Heart right ventricle (tissue), 16 donors: ENCODE results near the gene ZNF410. TPM values are rescaled to one million over a fixed set of nuclear protein-coding genes. Genes with fewer than 3 reads are reported as not detected.

Source experiments
- ATAC-seq, 8 donors: fragments of 200-7000 bp; cut with Tn5 transposase; one replicate each; pipeline ENCODE4 v1.9.1; 2020; ENCODE audit warnings: mild to moderate bottlenecking in 8 of 8, moderate library complexity in 8 of 8, moderate number of reproducible peaks in 1 of 8
- DNase-seq, 2 donors: peaks; one replicate each; pipeline ENCODE4 v3.0.0-alpha.2; 2020
- H3K27ac ChIP-seq, 10 donors: fragments of 200-600 bp; sonication (generic) in 2 of 10; one replicate each; pipeline versions ENCODE4 v1.5.0 to v1.8.0; 2020 to 2022; ENCODE audit warnings: mild to moderate bottlenecking in 3 of 10
- H3K27me3 ChIP-seq, 7 donors: fragments of 200-600 bp; one replicate each; pipeline ENCODE4 v1.8.0; 2021 to 2022; ENCODE audit warnings: mild to moderate bottlenecking in 2 of 7
- H3K36me3 ChIP-seq, 9 donors: fragments of 200-600 bp; sonication (generic) in 1 of 9; one replicate each; pipeline versions ENCODE4 v1.5.0 to v1.8.0; 2020 to 2022; ENCODE audit warnings: mild to moderate bottlenecking in 2 of 9
- H3K4me1 ChIP-seq, 9 donors: fragments of 200-600 bp; sonication (generic) in 1 of 9; one replicate each; pipeline versions ENCODE4 v1.5.0 to v1.8.0; 2020 to 2022; ENCODE audit warnings: mild to moderate bottlenecking in 4 of 9
- H3K4me3 ChIP-seq, 10 donors: fragments of 200-600 bp; sonication (generic) in 2 of 10; one replicate each; pipeline versions ENCODE4 v1.5.0 to v1.8.0; 2020 to 2022; ENCODE audit warnings: mild to moderate bottlenecking in 7 of 10, moderate library complexity in 2 of 10
- H3K9me3 ChIP-seq, 11 donors: fragments of 200-600 bp in 10 of 11; sonication (generic) in 2 of 11; one replicate each; pipeline versions ENCODE4 v1.5.0 to v1.8.0; 2013 to 2022; ENCODE audit warnings: mild to moderate bottlenecking in 2 of 11, control low read depth in 1 of 11, moderate library complexity in 1 of 11
- WGBS, 2 donors: extraction: QIAGEN DNeasy Blood & Tissue Kit; methylation state at CpG; one replicate each; pipeline ENCODE4 v1.1.7; 2013; ENCODE audit warnings: inconsistent platforms in 1 of 2; 5-methylcytosine and 5-hydroxymethylcytosine counted together
- intact Hi-C, 10 donors: fragments of 100-400 bp; cut with DNase I; formaldehyde crosslinking; loops; one replicate each; pipeline versions ENCODE4 v1.11.1 to v1.14.2; 2022
- polyA plus RNA-seq, 2 donors: library from polyadenylated mRNA; stranded (reverse); fragments of 200-250 nt; gene quantifications; one replicate each; pipeline ENCODE4 v1.2.3, GENCODE V29; 2013
- total RNA-seq, 10 donors: library from RNA; stranded (reverse); fragmentation: NEBNext Ultra II Directional in 3 of 10; extraction: Animal tissue kit (Norgen Biotek cat#: 25700) in 3 of 10; gene quantifications; one replicate each; pipeline versions ENCODE4 v1.2.1 to v1.2.4, GENCODE V29; 2021 to 2023
- TF ChIP-seq, protein P1 (sequence below), 9 donors: fragments of 200-600 bp; sonication (generic) in 2 of 9; IDR thresholded peaks; one replicate each; pipeline versions ENCODE4 v1.5.0 to v1.8.0; 2021 to 2022; ENCODE audit warnings: antibody characterized with exemption in 9 of 9, mild to moderate bottlenecking in 5 of 9, moderate library complexity in 1 of 9
- donor health status: Arrhythmogenic right ventricular cardiomyopathy.
- donor health status: ischemic (EF 13 %, LVEDD 7.1; RV severe dilation, severe dysfunction).
- donor health status: healthy with polysubstance abuse.
- donor health status: DM: no; HTN: yes; CAD: no.
- donor health status: DM: no; HTN: no; CAD: no.
- donor health status: ischemic (EF 25% LVEDD 6.9; RV normal size, moderate dysfunction).
- donor health status: ischemic (EF 25% LVEDD 5.7; RV mildly dilated, moderate dysfunction).
- donor health status: healthy.
- donor health status: DM: yes; HTN: yes; CAD: no.
- donor health status: Ischemic cardiomyopathy.
- donor health status: ischemic (EF 35%, LVEDD 5.7; RV mildly dilated, moderate dysfunction).
- donor health status: nonischemic (EF 11% LVEDD 7.7; RV severe dilation, severe dysfunction).
- donor health status: DM: yes; HTN: yes; CAD: no.
- donor health status: PGD.
- donor health status: ischemic (EF 29% LVEDD 5.4; RV normal size, mild dysfunction).
- donor health status: nonischemic (EF 23%, LVEDD 6.1; RV moderate dilation, normal function).

The ZNF410 gene
- total and polyA plus RNA-seq, 12 donors: 15.3 to 24.6 (median 19.1) TPM

DNA sequence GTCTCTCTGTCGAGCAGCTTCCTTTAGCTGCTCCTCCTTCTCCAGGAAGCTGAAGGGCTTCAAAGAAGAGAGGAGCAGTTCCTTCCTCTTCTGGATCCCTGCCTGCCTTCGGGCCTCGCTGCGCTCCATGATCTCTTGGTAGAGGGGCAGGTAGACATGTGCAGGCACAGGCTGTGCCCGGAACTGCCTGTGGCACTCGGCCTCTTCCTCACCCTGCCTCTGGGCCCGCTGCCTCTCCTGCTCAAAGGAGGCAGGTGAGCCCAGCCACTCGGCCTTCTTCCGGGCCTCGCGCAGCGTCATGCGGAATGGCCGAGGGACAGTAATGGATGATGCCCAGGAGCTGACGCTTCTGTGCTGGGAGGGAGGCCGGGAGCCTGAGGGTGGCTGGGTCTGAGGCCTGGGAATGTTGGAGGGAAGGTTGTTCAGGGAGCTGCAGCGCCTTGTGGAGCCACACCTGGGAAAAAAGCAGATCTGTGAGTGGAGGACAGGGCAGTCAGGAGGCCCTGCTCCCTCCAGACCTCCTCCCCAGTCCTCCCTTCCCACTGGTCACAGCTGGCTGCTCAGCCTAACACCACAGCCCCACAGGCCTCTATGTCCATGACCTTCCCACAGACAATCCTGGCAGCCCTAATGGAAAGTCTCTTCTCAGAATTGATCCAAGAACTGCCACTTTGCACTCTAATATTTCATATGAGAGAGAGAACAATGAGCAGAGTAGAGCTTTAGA, 57.9 kb downstream of the ZNF410 start:
- H3K4me1 ChIP-seq: peaks cover 0 to 34% (median 4%) of the 10 kb centered on the region in 9 donors
- no peaks in the 10 kb centered on the region for H3K9me3 ChIP-seq
- peak overlapping the region in 1 of 10 donors; percentile 50 for H3K27ac ChIP-seq
- H3K4me3 ChIP-seq: no peak overlapping the region
- 89% methylated on average over 17 of the region's 17 CpGs for WGBS, 2 donors
- H3K36me3 ChIP-seq: peaks cover 0 to 71% (median 18%) of the 10 kb centered on the region in 9 donors
- H3K27me3 ChIP-seq: no peaks in the 10 kb centered on the region
- intact Hi-C loops: no loop called here
- TF ChIP-seq, protein P1, sequence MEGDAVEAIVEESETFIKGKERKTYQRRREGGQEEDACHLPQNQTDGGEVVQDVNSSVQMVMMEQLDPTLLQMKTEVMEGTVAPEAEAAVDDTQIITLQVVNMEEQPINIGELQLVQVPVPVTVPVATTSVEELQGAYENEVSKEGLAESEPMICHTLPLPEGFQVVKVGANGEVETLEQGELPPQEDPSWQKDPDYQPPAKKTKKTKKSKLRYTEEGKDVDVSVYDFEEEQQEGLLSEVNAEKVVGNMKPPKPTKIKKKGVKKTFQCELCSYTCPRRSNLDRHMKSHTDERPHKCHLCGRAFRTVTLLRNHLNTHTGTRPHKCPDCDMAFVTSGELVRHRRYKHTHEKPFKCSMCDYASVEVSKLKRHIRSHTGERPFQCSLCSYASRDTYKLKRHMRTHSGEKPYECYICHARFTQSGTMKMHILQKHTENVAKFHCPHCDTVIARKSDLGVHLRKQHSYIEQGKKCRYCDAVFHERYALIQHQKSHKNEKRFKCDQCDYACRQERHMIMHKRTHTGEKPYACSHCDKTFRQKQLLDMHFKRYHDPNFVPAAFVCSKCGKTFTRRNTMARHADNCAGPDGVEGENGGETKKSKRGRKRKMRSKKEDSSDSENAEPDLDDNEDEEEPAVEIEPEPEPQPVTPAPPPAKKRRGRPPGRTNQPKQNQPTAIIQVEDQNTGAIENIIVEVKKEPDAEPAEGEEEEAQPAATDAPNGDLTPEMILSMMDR (IDR thresholded peaks at IDR 0.05): no peak
- DNase-seq (no peak), ATAC-seq (peak in 2 of 8 donors; percentile 26 to 31)

DNA sequence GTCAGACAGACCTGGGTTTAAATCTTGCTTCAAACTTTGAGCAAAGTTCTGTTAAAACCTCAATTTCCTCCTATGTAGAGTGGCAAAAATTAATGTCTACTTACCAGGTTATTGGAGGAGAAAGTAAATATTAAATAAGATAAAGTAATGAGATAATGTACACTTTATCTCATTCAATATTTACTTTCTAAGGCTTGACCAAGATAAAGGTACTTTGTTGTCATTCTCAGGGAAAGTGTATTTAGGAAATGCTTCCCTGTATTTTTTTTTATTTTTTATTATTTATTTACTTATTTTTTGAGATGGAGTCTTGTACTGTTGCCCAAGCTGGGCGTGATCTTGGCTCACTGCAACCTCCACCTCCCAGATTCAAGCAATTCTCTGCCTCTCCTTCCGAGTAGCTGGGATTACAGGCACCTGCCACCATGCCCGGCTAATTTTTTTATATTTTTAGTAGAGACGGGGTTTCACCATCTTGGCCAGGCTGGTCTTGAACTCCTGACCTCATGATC, 58.6 kb downstream of the ZNF410 start:
- WGBS, 2 donors: 90 to 92% methylated on average over 4 of the region's 4 CpGs
- Histone ChIP-seq H3K36me3 (peaks cover 0 to 65% (median 18%) of the 10 kb centered on the region in 9 donors), H3K9me3 (no peaks in the 10 kb centered on the region), H3K27me3 (no peaks in the 10 kb centered on the region), H3K27ac (no peak overlapping the region), H3K4me1 (peaks cover 0 to 34% (median 4%) of the 10 kb centered on the region in 9 donors), H3K4me3 (no peak overlapping the region)
- TF ChIP-seq, protein P1 (IDR thresholded peaks at IDR 0.05): no peak
- intact Hi-C loops: no loop called here
- DNase-seq (no peak), ATAC-seq (no peak)

DNA sequence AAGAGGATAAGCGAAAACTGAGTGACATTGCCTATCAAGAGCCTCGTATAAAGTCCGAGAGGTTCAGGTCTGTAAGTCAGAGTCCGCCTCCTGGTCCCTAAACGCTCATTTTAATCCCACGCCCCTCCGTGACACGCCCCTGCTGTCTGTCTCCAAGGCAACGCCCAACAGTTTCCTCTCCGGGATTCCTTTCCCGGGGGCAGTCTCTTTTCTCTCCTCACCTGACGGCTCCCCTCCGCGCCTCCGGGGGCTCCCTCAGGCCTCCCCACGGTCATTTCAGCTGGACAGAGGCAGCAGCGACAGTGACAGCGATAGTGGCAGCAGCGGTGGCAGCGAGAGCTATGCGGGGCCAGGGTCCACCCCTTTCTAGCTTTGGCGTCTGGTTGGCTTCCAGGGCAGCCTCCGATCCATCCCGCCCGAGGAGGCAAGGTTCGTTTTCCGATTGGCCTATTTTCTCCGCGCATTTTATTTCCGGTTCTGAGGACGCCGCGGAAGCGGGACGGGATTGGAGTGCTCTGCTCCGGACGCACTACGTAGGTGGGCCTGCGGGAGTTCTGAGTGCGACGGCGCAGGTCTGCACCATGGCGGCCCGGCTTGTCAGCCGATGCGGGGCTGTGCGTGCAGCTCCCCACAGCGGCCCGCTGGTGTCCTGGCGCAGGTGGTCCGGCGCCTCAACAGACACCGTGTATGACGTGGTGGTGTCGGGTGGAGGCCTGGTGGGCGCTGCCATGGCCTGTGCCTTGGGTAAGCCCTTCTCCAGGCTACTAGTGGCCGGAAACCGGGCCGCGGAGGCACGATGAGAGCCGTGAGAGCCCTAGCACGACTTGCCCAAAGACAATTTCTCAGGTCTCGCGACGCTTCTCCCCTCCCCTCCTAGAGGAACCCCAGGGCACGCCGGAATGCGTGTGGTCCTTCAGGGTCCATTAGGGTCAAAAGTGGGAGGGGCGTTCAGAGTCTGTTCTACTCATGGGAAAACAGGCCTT, 63.4 kb downstream of the ZNF410 start, which contains the start of the genes COQ6 and FAM161B:
Gene COQ6, plus strand, starts transcription at position 551 of the 983 bp plus-strand sequence. Its CDS starts 31 bp downstream, at position 582.
Gene FAM161B, minus strand, starts transcription at position 343 of the 983 bp plus-strand sequence. Its CDS starts 68 bp downstream, at position 275.
- peak; percentile 98 to 99 (median 98) for ATAC-seq
- intact Hi-C loops: loop anchor here in 1 of 10 donors (5.0 kb wide), 1 partner anchor 1662 kb away; no protein-coding TSS in a partner anchor
- Histone ChIP-seq H3K27me3 (no peaks in the 10 kb centered on the region), H3K9me3 (no peaks in the 10 kb centered on the region), H3K4me1 (peaks cover 3 to 26% (median 16%) of the 10 kb centered on the region in 9 donors), H3K4me3 (peak within 1 kb of the TSS; percentile 48 to 94 (median 80)), H3K27ac (peak within 1 kb of the TSS; percentile 57 to 98 (median 94)), H3K36me3 (peaks cover 0 to 46% (median 21%) of the 10 kb centered on the region in 9 donors)
- TF ChIP-seq, protein P1 (IDR thresholded peaks at IDR 0.05): peak in 2 of 9 donors; percentile 25 to 36
- DNase-seq: peak; percentile 90 to 96
- 0% methylated on average over 70 of the region's 70 CpGs for WGBS, 2 donors
